GM08714 (cell line): ENCODE data around the gene OR2D2.

Experiments used
- H3K4me3 ChIP-seq: fragments of 200-500 bp; sonication (Bioruptor generic); 2 replicates; pipeline ENCODE4 v1.5.1; 2014; ENCODE audit warnings: mild to moderate bottlenecking, low read length, inconsistent platforms
- ZNF274 ChIP-seq: IDR thresholded peaks from 2 replicates; pipeline ENCODE4 v1.6.1; 2012; ENCODE audit warnings: mild to moderate bottlenecking, low read depth, low read length

The OR2D2 gene

DNA sequence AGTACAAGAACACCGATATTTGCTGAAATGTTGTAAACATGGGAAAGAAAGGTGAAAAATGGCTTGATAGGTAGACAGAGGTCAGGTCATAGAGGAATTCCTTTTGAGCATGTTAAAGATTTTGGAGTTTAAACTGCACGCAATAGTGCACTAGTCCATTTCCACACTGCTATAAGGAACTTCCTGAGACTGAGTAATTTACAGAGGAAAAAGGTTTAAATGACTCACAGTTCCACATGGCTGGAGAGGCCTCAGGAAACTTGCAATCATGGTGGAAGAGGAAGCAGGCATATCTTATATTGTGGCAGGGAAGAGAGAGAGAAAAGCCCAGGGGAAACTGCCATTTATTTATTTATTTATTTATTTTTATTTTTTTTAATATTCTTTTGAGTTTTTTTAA is 41.8 kb downstream of the OR2D2 start:
- TF ChIP-seq ZNF274: no peak
- H3K4me3 ChIP-seq: no peak overlapping the region

DNA sequence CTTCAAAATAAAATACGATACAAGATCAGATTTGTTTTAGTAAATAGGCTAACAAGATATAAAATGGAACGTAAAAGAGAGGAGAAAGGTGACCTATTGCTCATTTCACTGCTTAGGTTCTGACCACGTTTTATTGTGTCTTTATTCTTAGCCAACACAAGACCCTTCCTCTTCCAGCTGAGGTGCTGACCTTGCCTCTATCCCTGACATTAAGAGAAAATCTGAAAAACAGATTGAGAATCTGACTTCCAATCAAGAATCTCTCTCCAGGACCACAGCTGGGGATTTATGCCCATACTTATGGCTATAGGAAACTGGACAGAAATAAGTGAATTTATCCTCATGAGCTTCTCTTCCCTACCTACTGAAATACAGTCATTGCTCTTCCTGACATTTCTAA is 46.9 kb downstream of the OR2D2 start, which contains the start of gene OR10A5:
Gene OR10A5, plus strand, starts transcription at position 301 of the 400 bp plus-strand sequence. Its CDS starts 0 bp downstream, at position 301.
- no peak within 1 kb of the TSS for H3K4me3 ChIP-seq

DNA sequence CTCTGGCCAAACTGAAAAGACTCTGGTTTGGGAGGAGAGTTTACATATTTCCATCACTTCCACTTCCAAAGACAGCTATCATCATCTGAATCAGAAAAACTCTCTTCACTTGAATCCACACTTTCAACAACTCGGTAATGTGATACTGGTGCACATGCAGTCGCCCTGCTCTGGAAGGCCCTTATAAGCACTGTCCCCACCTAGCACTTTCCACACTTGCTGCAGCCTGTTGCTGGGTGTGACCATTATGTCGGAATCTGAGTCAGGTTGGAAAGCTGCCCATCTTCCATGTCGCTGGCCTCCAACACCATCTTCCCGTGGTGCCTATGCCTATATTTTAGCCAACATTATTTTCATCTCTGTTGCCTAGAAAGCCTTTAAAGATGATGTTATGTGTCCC is 47.9 kb downstream of the OR2D2 start:
- H3K4me3 ChIP-seq: no peak overlapping the region
- no peak for TF ChIP-seq ZNF274

More for the DNA sequence above, 46.9 kb downstream of the OR2D2 start, which contains the start of gene OR10A5:
- TF ChIP-seq ZNF274: no peak

DNA sequence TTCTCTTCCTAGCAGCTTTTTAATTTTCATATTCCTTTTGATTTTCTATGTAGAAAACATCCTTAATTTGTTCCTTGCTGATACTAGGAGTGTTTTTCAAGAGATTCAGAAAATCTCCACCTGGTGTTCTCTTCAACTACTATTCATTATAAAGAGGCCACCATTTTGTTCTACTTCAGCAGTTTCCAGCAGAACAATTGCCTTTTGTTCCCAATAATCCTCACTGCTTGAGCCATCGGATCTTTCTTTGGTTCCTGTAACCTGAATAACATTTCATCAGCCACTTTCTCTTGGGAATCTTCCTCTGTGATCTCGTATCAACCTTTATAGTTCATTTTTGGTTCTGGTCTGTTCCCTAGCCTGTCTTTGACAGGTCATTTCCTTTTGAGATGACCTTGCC is 48.6 kb downstream of the OR2D2 start:
- TF ChIP-seq ZNF274: no peak
- H3K4me3 ChIP-seq: no peak overlapping the region

DNA sequence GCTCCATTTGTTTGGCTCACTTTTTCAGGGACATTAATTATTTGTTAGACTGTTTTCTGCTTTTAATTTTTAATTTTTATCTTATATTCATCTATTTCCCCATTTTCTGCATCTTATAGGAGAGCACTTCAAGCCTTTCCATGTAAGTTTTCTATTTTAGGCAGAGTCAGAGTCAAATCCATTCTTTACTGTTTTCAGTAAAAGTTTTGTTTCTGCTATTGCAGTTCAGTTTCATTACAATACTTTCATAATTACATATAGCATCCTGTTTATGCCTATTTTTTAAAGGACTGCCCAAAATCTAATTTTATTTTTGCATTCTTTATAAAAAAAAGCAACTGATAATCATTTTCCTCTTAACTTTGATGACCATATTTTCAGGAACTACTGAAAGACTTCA is 50.6 kb downstream of the OR2D2 start:
- no peak overlapping the region for H3K4me3 ChIP-seq
- no peak for TF ChIP-seq ZNF274
